ENCODE data around the gene SLC25A41.
A peak's percentile ranks its signal among the peaks of the same experiment; 100 is the strongest.

The SLC25A41 gene

DNA sequence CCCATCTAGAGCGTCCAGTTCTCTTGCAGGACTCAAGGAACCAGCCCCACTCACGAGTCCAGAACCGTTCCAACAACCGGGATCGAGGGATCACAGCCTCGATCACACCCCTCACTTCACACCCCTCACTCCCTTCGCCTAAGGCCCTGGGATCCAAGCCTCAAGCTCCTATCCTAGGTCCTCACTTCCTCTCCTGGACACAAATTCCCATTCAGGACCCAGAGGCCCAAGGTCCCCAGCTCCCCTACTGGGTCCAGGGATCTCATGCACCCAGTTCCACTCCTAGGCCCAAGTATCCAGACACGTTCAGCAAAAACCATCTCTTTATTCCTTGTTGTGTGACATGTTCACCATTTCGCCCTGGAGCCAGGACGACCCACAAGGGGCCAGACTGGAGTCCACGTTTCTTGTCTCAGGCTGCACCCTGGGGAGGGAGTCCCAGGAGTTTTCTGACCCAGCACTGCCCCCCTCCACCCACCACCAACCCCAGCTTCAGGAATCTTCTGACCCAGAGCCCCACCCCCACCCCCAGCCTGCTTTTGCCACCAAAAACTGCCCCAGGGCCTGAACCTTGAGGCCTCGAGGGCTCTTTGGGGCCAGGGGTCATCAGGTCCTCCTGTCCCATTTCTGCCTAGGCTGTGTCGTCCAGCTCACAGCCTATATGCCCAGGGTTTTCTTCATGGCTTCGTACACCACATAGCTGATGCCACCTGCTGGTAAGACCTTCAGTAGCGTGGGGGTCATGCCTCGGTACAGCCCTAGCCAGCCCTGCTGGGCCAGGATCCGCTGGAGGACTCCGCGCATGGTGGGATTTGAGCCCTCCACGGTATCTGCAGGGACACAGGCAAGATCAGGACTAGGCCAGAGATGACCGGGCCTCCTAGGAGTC is 7.6 kb downstream of the SLC25A41 start:
- no peak overlapping the region for H3K4me3 ChIP-seq (ENCODE audit: low read depth, low read length)
- TF ChIP-seq, protein P1, sequence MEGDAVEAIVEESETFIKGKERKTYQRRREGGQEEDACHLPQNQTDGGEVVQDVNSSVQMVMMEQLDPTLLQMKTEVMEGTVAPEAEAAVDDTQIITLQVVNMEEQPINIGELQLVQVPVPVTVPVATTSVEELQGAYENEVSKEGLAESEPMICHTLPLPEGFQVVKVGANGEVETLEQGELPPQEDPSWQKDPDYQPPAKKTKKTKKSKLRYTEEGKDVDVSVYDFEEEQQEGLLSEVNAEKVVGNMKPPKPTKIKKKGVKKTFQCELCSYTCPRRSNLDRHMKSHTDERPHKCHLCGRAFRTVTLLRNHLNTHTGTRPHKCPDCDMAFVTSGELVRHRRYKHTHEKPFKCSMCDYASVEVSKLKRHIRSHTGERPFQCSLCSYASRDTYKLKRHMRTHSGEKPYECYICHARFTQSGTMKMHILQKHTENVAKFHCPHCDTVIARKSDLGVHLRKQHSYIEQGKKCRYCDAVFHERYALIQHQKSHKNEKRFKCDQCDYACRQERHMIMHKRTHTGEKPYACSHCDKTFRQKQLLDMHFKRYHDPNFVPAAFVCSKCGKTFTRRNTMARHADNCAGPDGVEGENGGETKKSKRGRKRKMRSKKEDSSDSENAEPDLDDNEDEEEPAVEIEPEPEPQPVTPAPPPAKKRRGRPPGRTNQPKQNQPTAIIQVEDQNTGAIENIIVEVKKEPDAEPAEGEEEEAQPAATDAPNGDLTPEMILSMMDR (IDR thresholded peaks at IDR 0.05; ENCODE audit: low read depth, low read length), result no peak

DNA sequence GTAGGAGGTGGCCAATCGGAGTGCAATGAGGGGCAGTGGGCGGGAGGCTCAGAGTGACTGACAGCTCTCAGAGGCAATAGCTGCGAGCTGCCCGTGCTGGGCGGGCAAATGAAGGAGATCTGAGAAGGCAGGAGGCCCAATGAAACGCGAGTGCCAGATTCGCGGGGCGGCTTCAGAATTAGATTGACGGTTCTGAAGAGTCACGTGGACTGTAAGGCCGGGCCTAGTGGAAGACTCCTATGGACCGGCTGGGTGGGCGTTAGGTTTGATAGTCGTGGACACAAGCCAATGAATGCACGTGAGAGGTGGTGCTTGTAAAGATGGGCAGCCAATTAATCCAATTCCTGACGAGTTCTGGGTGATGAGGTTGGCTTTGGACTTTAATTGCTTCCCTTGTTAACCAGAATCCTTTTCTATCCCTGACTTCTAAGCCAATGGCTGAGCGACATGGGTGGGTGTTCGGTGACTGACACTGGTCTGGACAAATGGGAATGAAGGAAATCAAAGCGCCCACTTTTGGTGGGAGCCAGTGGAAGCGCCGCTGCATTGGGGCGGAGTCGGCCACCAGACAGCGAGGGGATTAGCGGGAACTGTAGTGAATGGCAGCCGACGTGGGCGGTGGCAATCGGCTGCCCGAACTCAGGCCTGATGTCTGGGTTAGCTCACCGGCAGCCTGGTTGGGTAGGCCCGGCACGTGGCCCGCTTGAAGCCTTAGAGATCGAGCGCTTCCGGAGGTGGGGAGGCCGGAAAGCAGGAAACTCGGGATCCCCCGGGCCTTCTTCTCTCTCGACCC is 8.4 kb downstream of the SLC25A41 start:
- H3K4me3 ChIP-seq (ENCODE audit: low read depth, low read length), result no peak overlapping the region

DNA sequence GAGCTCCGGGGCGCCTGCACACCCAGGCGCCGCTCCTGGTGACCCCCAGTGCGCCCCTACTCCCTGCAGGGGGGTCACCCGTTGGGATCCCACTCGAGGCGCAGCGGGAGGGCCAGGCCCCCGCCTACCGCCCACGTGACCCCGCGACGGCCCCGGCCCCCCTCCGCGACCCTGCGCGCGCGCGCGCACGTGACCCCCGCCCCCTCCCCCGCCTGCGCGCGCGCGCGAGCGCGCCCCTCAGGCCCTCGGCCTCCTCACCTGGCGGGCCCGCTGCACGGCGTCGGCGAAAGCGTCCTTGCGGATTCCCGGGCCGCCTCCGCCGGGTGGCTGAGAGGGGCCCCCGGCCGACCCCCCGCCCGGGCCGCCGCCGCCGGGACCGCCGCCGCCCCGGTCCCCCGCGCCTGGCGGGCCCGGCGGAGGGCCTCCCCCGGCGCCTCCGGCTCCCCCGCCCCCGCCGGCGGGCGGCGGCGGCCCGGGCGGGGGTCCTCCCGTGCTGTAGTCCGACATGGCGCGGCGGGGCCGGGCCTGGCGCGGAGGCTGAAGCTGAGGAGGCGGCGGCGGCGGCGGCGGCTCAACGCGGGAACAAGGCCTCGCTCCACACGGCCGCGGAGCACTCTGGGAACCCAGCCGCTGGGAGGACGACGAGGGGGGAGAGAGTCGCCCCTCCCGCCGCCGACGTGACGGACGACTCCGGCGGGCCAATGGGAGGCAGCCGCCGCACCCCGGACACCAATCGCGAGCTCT is 9.2 kb downstream of the SLC25A41 start, which contains the start of gene KHSRP:
Gene KHSRP (minus strand): TSS at position 617 of the 744 bp plus-strand sequence. CDS start 110 bp downstream, at position 507.
- TF ChIP-seq, protein P1 (IDR thresholded peaks at IDR 0.05; ENCODE audit: low read depth, low read length), result no peak
- peak within 1 kb of the TSS; percentile 94 for H3K4me3 ChIP-seq (ENCODE audit: low read depth, low read length)

More for the DNA sequence above, 8.4 kb downstream of the SLC25A41 start:
- TF ChIP-seq, protein P1 (IDR thresholded peaks at IDR 0.05; ENCODE audit: low read depth, low read length), result no peak

DNA sequence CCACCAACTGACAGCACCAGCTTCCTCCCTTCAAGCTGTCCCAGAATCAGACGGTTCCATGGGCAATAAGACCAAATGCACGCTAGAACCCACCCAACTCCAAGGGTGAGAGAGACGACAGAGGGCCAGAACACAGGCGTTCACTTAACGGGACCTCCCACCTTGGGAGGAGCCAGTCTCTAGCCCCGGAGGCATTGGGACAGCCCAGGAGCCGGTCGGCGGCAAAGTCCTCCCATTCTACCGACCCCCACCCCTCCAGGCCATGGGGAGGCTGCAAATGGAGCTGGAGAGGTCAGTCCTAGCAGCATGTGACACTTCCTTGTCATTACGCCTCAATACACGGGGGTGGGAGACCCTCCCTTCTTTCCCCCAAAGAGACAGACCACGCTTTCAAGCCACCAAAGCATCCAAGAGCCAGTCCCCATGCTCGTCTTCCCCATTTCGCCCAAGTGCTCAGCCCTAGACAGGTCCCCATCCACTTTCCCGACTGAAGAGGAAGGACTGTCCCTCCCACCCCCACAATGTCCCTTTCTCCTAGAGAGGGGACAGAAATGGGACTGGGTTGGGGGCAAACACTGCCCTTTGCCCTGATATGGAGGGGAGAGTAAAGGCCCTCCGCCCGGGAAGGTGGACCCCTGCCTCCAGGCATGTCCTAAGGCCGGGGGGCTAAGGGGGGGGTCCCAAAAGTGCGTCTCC is 9.9 kb downstream of the SLC25A41 start:
- H3K4me3 ChIP-seq (ENCODE audit: low read depth, low read length), result peak overlapping the region; percentile 94
- TF ChIP-seq, protein P1 (IDR thresholded peaks at IDR 0.05; ENCODE audit: low read depth, low read length), result no peak

DNA sequence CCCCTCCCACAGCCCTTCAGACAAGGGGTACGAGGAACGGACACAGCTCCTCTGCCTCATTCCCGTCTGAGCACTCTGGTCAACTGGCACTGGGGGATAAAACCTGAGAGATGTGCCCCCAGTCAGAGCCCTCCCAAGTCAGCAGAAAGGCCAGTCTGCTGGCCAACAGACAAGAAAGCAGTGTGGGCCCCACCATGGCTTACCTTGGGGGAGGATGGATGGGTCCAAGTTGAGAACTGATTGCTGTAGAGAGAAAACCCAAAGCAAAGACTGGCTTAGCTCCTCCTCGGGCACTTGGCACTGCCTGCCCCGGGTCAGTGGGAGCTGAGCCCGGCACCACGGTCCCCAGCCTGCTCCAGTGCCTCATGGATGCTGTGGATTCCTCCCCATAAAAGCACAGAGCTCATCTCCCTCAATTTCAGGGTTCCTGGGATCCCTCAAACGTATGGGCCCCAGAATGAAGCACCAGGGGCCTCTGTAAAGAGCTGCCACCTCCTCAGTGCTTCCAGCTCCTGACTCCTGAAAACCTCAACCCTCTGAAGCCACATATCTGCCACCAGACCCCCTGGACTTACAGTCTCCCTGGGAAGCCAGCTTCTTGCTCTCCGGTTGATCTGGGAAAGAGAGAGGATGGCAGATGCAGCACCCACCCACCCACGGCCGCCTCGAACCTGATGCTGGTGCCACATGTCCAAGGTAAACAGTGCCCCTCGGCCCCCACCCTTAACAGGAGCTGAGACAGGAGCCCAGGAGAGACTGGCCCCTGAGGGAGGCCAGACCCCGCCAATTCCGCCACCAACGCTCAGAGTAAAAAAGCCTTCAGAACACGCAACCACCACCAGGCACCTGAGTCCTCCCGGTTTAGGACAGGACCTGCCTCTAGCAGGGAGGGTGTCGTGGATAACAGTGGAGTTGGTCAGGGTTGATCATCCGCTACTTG is 12.2 kb downstream of the SLC25A41 start:
- no peak overlapping the region for H3K4me3 ChIP-seq (ENCODE audit: low read depth, low read length)
- TF ChIP-seq, protein P1 (IDR thresholded peaks at IDR 0.05; ENCODE audit: low read depth, low read length), result no peak

DNA sequence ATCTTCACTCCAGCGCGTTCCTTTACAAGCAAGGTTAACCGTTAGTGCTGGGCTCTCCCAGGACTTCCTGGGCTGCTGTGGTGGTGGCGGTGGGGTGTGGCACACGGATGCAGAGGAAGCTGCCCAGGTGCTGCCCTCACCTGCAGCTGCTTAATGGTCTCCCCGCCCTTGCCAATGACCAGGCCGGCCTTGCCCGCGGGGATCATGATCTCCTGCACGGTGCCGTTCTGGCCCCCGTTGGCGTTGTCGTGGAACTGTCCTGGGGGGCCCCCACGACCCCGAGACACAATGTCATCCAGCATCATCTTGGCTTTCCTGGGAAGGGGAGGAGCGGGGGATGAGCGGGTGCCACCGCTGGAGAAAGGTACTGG is 15.0 kb downstream of the SLC25A41 start:
- no peak overlapping the region for H3K4me3 ChIP-seq (ENCODE audit: low read depth, low read length)
- TF ChIP-seq, protein P1 (IDR thresholded peaks at IDR 0.05; ENCODE audit: low read depth, low read length), result no peak
